GM18870 (cell line): Measurements from ENCODE around the gene AAK1.

Experiments used
- ATAC-seq: cut with Tn5 transposase; IDR thresholded peaks from one replicate; pipeline ENCODE4 v1.9.1; 2021; ENCODE audit warnings: moderate library complexity; ENCODE audit not compliant: unreplicated experiment

AAK1 gene

GRCh38 chr2:69499242-69499641 is 144.3 kb downstream of the AAK1 start:
- no peak for ATAC-seq

- no peak for ATAC-seq
These were observed 147.7 kb downstream of the AAK1 start for GRCh38 chr2:69495861-69496260.

GRCh38 chr2:69495008-69495407 is 148.5 kb downstream of the AAK1 start:
- ATAC-seq, result no peak

- ATAC-seq, result no peak
These were observed 149.4 kb downstream of the AAK1 start for GRCh38 chr2:69494126-69494525.

- ATAC-seq, result no peak
These were observed 150.3 kb downstream of the AAK1 start for GRCh38 chr2:69493268-69493667.

GRCh38 chr2:69491864-69492263 is 151.7 kb downstream of the AAK1 start:
- ATAC-seq, result no peak

GRCh38 chr2:69490486-69490885 is 153.1 kb downstream of the AAK1 start:
- ATAC-seq, result no peak

GRCh38 chr2:69489793-69490192 is 153.7 kb downstream of the AAK1 start:
- no peak for ATAC-seq

GRCh38 chr2:69483696-69484095 is 159.8 kb downstream of the AAK1 start:
- no peak for ATAC-seq

- ATAC-seq, result no peak
These were observed 160.5 kb downstream of the AAK1 start for GRCh38 chr2:69483024-69483423.

GRCh38 chr2:69482471-69482870 is 161.1 kb downstream of the AAK1 start:
- ATAC-seq, result no peak

- no peak for ATAC-seq
These were observed 162.1 kb downstream of the AAK1 start for GRCh38 chr2:69481421-69481820.

GRCh38 chr2:69477627-69478026 is 165.9 kb downstream of the AAK1 start:
- ATAC-seq, result no peak

- no peak for ATAC-seq
These were observed 168.9 kb downstream of the AAK1 start for GRCh38 chr2:69474688-69475087.

- no peak for ATAC-seq
These were observed 171.7 kb downstream of the AAK1 start for GRCh38 chr2:69471793-69472192.

GRCh38 chr2:69470911-69471310 is 172.6 kb downstream of the AAK1 start:
- ATAC-seq, result no peak

GRCh38 chr2:69469784-69470183 is 173.8 kb downstream of the AAK1 start:
- ATAC-seq, result no peak

GRCh38 chr2:69469375-69469774 is 174.2 kb downstream of the AAK1 start:
- ATAC-seq, result no peak

- ATAC-seq, result no peak
These were observed 176.8 kb downstream of the AAK1 start for GRCh38 chr2:69466728-69467127.

- no peak for ATAC-seq
These were observed 177.8 kb downstream of the AAK1 start for GRCh38 chr2:69465513-69466456.

- ATAC-seq, result no peak
These were observed 179.0 kb downstream of the AAK1 start for GRCh38 chr2:69464575-69464974.

- ATAC-seq, result no peak
These were observed 180.8 kb downstream of the AAK1 start for GRCh38 chr2:69462780-69463179.

GRCh38 chr2:69461404-69461803 is 182.1 kb downstream of the AAK1 start:
- ATAC-seq, result no peak
